ENCODE measurements around the gene PLSCR5. TPM values are rescaled to one million over a fixed set of nuclear protein-coding genes. Genes with fewer than 3 reads are reported as not detected.

Gene PLSCR5
- total RNA-seq, 1 donor from 2014 or later = not detected

DNA sequence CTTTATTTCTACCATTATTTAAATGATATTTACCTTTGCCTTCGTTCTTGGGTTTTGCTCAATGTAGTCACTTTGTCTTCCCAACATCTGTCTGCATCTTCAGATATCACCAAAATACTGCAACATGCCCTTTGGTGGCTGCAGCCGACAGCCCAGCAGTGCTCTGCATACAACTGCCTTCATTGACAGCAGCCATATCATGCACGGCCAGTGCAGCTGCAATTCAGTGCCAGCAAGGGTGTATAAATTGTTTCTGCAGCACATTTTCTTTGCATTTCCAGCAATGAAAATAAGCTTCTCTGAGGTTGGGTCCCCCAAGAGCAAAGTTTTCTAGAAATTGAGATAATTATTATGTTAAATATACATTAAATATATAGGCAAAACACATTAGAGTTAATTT lies 6.0 kb upstream of the PLSCR5 start:
- TF ChIP-seq CTCF (IDR thresholded peaks at IDR 0.05) = no peak
- Mint-ChIP-seq H3K27ac (ENCODE audit: unreplicated experiment) (no peak overlapping the region), H3K9me3 (ENCODE audit: unreplicated experiment) (no peaks in the 10 kb centered on the region), H3K36me3 (ENCODE audit: unreplicated experiment) (no peaks in the 10 kb centered on the region), H3K4me1 (ENCODE audit: unreplicated experiment) (no peaks in the 10 kb centered on the region), H3K27me3 (ENCODE audit: unreplicated experiment) (peaks cover 2% of the 10 kb centered on the region), H3K4me3 (ENCODE audit: unreplicated experiment) (no peak overlapping the region)
- no peak for DNase-seq (ENCODE audit: extremely low spot score, unreplicated experiment)

- no peak overlapping the region for H3K27ac Mint-ChIP-seq (ENCODE audit: unreplicated experiment)
- no peaks in the 10 kb centered on the region for H3K27me3 Mint-ChIP-seq (ENCODE audit: unreplicated experiment)
- H3K9me3 Mint-ChIP-seq (ENCODE audit: unreplicated experiment) = no peaks in the 10 kb centered on the region
- no peak overlapping the region for H3K4me3 Mint-ChIP-seq (ENCODE audit: unreplicated experiment)
- H3K4me1 Mint-ChIP-seq (ENCODE audit: unreplicated experiment) = no peaks in the 10 kb centered on the region
- no peak for DNase-seq (ENCODE audit: extremely low spot score, unreplicated experiment)
- TF ChIP-seq CTCF (IDR thresholded peaks at IDR 0.05) = no peak
- no peaks in the 10 kb centered on the region for H3K36me3 Mint-ChIP-seq (ENCODE audit: unreplicated experiment)
Observed at GRCh38 chr3:146598535-146598934, 6.6 kb downstream of the PLSCR5 start.

DNA sequence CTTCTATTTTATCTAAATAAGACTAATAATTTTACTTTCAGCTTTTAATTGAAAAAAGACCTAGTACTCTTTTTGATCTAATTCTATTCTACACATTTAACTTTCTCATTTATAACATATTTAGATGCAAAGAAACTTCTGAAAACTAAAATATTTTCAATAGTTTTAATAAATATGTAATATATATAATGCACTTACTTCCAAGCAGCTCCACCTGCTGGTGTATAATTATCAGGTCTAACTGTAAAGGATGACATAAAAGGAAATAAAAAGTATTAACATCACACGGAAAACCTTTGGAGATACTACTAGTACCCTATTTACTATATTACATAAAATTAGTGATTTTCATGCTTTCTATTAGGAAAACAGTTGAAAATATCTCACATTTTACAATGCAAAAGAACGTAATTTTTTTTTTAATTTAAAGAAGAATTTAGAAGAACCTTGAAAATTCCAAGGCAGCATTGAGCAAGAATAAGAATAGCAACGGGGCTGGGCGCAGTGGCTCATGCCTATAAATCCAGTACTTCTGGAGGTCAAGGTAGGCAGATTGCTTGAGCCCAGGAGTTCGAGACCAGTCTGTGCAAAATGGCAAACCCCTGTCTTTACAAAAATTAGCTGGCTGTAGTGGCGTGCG lies 10.2 kb downstream of the PLSCR5 start:
- DNase-seq (ENCODE audit: extremely low spot score, unreplicated experiment) = no peak
- H3K27me3 Mint-ChIP-seq (ENCODE audit: unreplicated experiment) = no peaks in the 10 kb centered on the region
- no peaks in the 10 kb centered on the region for H3K36me3 Mint-ChIP-seq (ENCODE audit: unreplicated experiment)
- peak; percentile 58 for TF ChIP-seq CTCF (IDR thresholded peaks at IDR 0.05)
- no peaks in the 10 kb centered on the region for H3K9me3 Mint-ChIP-seq (ENCODE audit: unreplicated experiment)
- H3K4me1 Mint-ChIP-seq (ENCODE audit: unreplicated experiment) = peaks cover 5% of the 10 kb centered on the region
- no peak overlapping the region for H3K27ac Mint-ChIP-seq (ENCODE audit: unreplicated experiment)
- no peak overlapping the region for H3K4me3 Mint-ChIP-seq (ENCODE audit: unreplicated experiment)

DNA sequence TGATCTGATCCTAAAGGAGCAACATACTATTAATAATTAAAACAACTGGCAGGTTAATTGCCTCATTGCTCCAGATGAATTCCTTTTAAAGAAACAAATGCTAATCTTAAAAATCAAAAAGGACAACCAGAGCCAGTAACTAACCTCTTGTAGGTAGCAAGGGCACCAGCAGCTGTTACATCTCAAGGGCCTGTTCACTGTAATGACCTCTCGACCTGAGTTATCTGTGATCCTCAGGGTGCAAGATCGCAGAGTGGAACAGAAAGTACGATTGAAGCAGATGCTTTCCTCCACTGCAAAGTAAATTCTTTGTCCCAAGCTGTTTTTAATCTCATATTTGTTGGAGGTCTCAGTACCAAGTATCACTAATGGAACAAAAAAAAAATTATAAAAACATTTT lies 11.4 kb downstream of the PLSCR5 start:
- H3K4me3 Mint-ChIP-seq (ENCODE audit: unreplicated experiment) = no peak overlapping the region
- TF ChIP-seq CTCF (IDR thresholded peaks at IDR 0.05) = no peak
- H3K4me1 Mint-ChIP-seq (ENCODE audit: unreplicated experiment) = peaks cover 7% of the 10 kb centered on the region
- no peaks in the 10 kb centered on the region for H3K9me3 Mint-ChIP-seq (ENCODE audit: unreplicated experiment)
- no peaks in the 10 kb centered on the region for H3K27me3 Mint-ChIP-seq (ENCODE audit: unreplicated experiment)
- H3K36me3 Mint-ChIP-seq (ENCODE audit: unreplicated experiment) = no peaks in the 10 kb centered on the region
- no peak overlapping the region for H3K27ac Mint-ChIP-seq (ENCODE audit: unreplicated experiment)
- DNase-seq (ENCODE audit: extremely low spot score, unreplicated experiment) = no peak

GRCh38 chr3:146590521-146590920 lies 14.6 kb downstream of the PLSCR5 start:
- DNase-seq (ENCODE audit: extremely low spot score, unreplicated experiment) = no peak
- H3K27me3 Mint-ChIP-seq (ENCODE audit: unreplicated experiment) = no peaks in the 10 kb centered on the region
- H3K4me1 Mint-ChIP-seq (ENCODE audit: unreplicated experiment) = peaks cover 7% of the 10 kb centered on the region
- no peak overlapping the region for H3K27ac Mint-ChIP-seq (ENCODE audit: unreplicated experiment)
- H3K9me3 Mint-ChIP-seq (ENCODE audit: unreplicated experiment) = no peaks in the 10 kb centered on the region
- no peaks in the 10 kb centered on the region for H3K36me3 Mint-ChIP-seq (ENCODE audit: unreplicated experiment)
- TF ChIP-seq CTCF (IDR thresholded peaks at IDR 0.05) = no peak
- no peak overlapping the region for H3K4me3 Mint-ChIP-seq (ENCODE audit: unreplicated experiment)
